T-helper 1 cell treated with Interleukin-12 subunit alpha and Interleukin-12 subunit beta and Interleukin-4 antibody, amounts not matched to agents 30 ng/mL and 1 ng/mL, for 36 hours (primary cell): ENCODE data around the gene MTCP1. TPM values are rescaled to one million over a fixed set of nuclear protein-coding genes. Genes with fewer than 3 reads are reported as not detected.

Source experiments
- intact Hi-C: fragments of 100-400 bp; cut with micrococcal nuclease; formaldehyde crosslinking; loops from one replicate; pipeline ENCODE4 v1.15.1; 2024
- total RNA-seq: library from RNA; stranded (reverse); gene quantifications from 2 replicates; pipeline ENCODE4 v1.2.3, GENCODE V29; 2022

MTCP1 gene
- total RNA-seq: 13.5 and 20.3 TPM in 2 replicates

GRCh38 chrX:155070975-155071693 lies at the start of gene MTCP1, which contains the start of the genes BRCC3 and CMC4:
Gene MTCP1 (minus strand): TSS chrX:155071136. CDS start chrX:155066010, 5,126 bp downstream.
Gene BRCC3 (plus strand): TSS chrX:155071508. CDS start chrX:155071528, 20 bp downstream.
Gene CMC4 (minus strand): TSS chrX:155071136. CDS start chrX:155064023, 7,113 bp downstream.
- intact Hi-C loops: loop anchor here (1.0 to 5.0 kb wide), 11 partner anchors 14 to 810 kb away; partner anchors contain the start of genes DKC1, MPP1, RAB39B and VAMP7

GRCh38 chrX:155115174-155115819 lies 44.4 kb upstream of the MTCP1 start:
- intact Hi-C loops: no loop called here

GRCh38 chrX:155113097-155113496 lies 42.2 kb upstream of the MTCP1 start:
- intact Hi-C loops: no loop called here

GRCh38 chrX:155112171-155112570 lies 41.2 kb upstream of the MTCP1 start:
- intact Hi-C loops: no loop called here

- intact Hi-C loops: no loop called here
Observed at GRCh38 chrX:155108427-155108826, 37.5 kb upstream of the MTCP1 start.

GRCh38 chrX:155105919-155106318 lies 35.0 kb upstream of the MTCP1 start:
- intact Hi-C loops: no loop called here

GRCh38 chrX:155094468-155095061 lies 23.6 kb upstream of the MTCP1 start:
- intact Hi-C loops: loop anchor here (1.0 to 5.0 kb wide), 4 partner anchors 23 to 122 kb away; partner anchors contain the start of genes BRCC3, CMC4, MTCP1 and VBP1

GRCh38 chrX:155086961-155087735 lies 16.2 kb upstream of the MTCP1 start:
- intact Hi-C loops: loop anchor here (1.0 kb wide), 2 partner anchors 106 to 169 kb away; no protein-coding TSS in a partner anchor

GRCh38 chrX:155086202-155086840 lies 15.4 kb upstream of the MTCP1 start:
- intact Hi-C loops: loop anchor here (1.0 kb wide), 1 partner anchor 105 kb away; no protein-coding TSS in a partner anchor

- intact Hi-C loops: loop anchor here (1.0 to 5.0 kb wide), 11 partner anchors 14 to 809 kb away; partner anchors contain the start of genes DKC1, MPP1, RAB39B and VAMP7
Observed at GRCh38 chrX:155071694-155072280, 851 bp upstream of the MTCP1 start.

GRCh38 chrX:155070663-155070974 lies 317 bp downstream of the MTCP1 start:
- intact Hi-C loops: loop anchor here (2.0 to 5.0 kb wide), 5 partner anchors 192 to 810 kb away; partner anchors contain the start of genes DKC1, RAB39B and VAMP7

GRCh38 chrX:155070038-155070437 lies 898 bp downstream of the MTCP1 start:
- intact Hi-C loops: loop anchor here (2.0 to 5.0 kb wide), 5 partner anchors 192 to 811 kb away; partner anchors contain the start of genes DKC1, RAB39B and VAMP7

GRCh38 chrX:155069414-155069813 lies 1.5 kb downstream of the MTCP1 start:
- intact Hi-C loops: no loop called here

GRCh38 chrX:155068165-155068564 lies 2.8 kb downstream of the MTCP1 start:
- intact Hi-C loops: no loop called here

- intact Hi-C loops: no loop called here
Observed at GRCh38 chrX:155065035-155065734, 5.8 kb downstream of the MTCP1 start.

- intact Hi-C loops: no loop called here
Observed at GRCh38 chrX:155061760-155062159, 9.2 kb downstream of the MTCP1 start.

- intact Hi-C loops: loop anchor here (1.0 kb wide), 4 partner anchors 14 to 139 kb away; partner anchors contain the start of genes BRCC3, CMC4 and MTCP1
Observed at GRCh38 chrX:155056877-155057792, 13.8 kb downstream of the MTCP1 start.

- intact Hi-C loops: loop anchor here (1.0 kb wide), 1 partner anchor 138 kb away; no protein-coding TSS in a partner anchor
Observed at GRCh38 chrX:155056471-155056870, 14.5 kb downstream of the MTCP1 start.
